ENCODE results near the gene ZFPM1.

DNA sequence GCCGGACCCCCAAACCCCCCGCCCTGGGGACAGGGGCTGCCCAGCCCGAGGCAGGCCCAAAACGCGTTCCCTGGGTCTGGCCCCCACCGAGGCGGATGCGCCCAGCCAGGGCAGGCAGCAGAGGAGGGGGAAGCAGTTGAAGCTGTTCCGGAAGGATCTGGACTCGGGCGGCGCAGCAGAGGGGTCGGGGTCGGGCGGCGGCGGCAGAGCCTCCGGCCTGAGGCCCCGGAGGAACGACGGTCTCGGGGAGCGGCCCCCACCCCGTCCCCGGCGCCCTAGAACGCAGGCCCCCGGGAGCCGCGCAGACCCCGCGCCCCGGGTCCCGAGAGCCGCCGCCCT, 22.9 kb upstream of the ZFPM1 start:
- TF ChIP-seq YY1 (IDR thresholded peaks at IDR 0.05; ENCODE audit: insufficient read depth, insufficient read length), result no peak
- TF ChIP-seq SUZ12 (IDR thresholded peaks at IDR 0.05; ENCODE audit: extremely low read depth, insufficient read depth, insufficient read length), result no peak
- no peak for TF ChIP-seq ZNF274 (IDR thresholded peaks at IDR 0.05; ENCODE audit: low read depth, low read length)
